H1 (cell line): ENCODE results near the gene SGSH. TPM values are rescaled to one million over a fixed set of nuclear protein-coding genes. Genes with fewer than 3 reads are reported as not detected.

Experiments used
- CTCF ChIA-PET: fragments of 300-600 bp; sonication (Branson Sonifier 250); formaldehyde crosslinking; loops from one replicate; lab custom pipeline; 2021; ENCODE audit not compliant: partially characterized antibody; lab: Charles Lee
- POLR2A ChIA-PET: fragments of 300-600 bp; sonication (Branson Sonifier 250); formaldehyde crosslinking; loops from one replicate; lab custom pipeline; 2021; ENCODE audit warnings: inconsistent platforms; ENCODE audit not compliant: partially characterized antibody; lab: Charles Lee
- DNase-seq, 2 experiments: peaks; one replicate each; pipeline versions ENCODE4 v3.0.0 to v3.0.0-alpha.2; 2010 to 2022; ENCODE audit warnings: low spot score in 2 of 2, low read depth in 1 of 2, mixed read lengths in 1 of 2
- FAIRE-seq: peaks from 2 replicates; lab custom pipeline; 2011; peaks lifted over from hg19 to GRCh38; lab: Jason Lieb, UNC
- H2AFZ ChIP-seq: 2 replicates; pipeline ENCODE4 v1.8.1; 2012; ENCODE audit warnings: low read length, inconsistent platforms
- H2AK5ac ChIP-seq: 2 replicates; pipeline ENCODE4 v1.6.1; 2013; ENCODE audit warnings: low read depth, low read length
- H2BK120ac ChIP-seq: replicated peaks from 2 replicates; pipeline ENCODE3; 2013; ENCODE audit warnings: low read depth, low read length, inconsistent platforms
- H2BK12ac ChIP-seq: 2 replicates; pipeline ENCODE4 v1.6.1; 2013; ENCODE audit warnings: low read depth, low read length
- H2BK15ac ChIP-seq: 2 replicates; pipeline ENCODE4 v1.6.1; 2013; ENCODE audit warnings: low read length
- H2BK20ac ChIP-seq: 2 replicates; pipeline ENCODE4 v1.6.1; 2013; ENCODE audit warnings: low read length
- H2BK5ac ChIP-seq: 2 replicates; pipeline ENCODE4 v1.6.1; 2013; ENCODE audit warnings: low read depth, low read length
- H3K14ac ChIP-seq: 2 replicates; pipeline ENCODE4 v1.6.1; 2013; ENCODE audit warnings: inconsistent platforms; ENCODE audit not compliant: insufficient read length
- H3K18ac ChIP-seq: 2 replicates; pipeline ENCODE4 v1.6.1; 2013; ENCODE audit warnings: low read length; ENCODE audit errors: extremely low read depth
- H3K23ac ChIP-seq: 2 replicates; pipeline ENCODE4 v1.6.1; 2013; ENCODE audit warnings: inconsistent platforms; ENCODE audit not compliant: insufficient read length
- H3K23me2 ChIP-seq: 2 replicates; pipeline ENCODE4 v1.6.1; 2013; ENCODE audit warnings: low read depth, low read length
- H3K27ac ChIP-seq: 2 replicates; pipeline ENCODE4 v1.6.1; 2011; ENCODE audit warnings: low read depth, low read length, inconsistent platforms
- H3K27me3 ChIP-seq, 4 experiments: replicated peaks in 1 of 4; 1 replicate in 1 of 4; 2 replicates in 3 of 4; pipeline versions ENCODE4 v1.6.1 to v1.8.1; 2011 to 2013; ENCODE audit warnings: low read length in 3 of 4, mild to moderate bottlenecking in 3 of 4, inconsistent platforms in 2 of 4, mixed read lengths in 2 of 4, moderate library complexity in 1 of 4; ENCODE audit not compliant: control insufficient read depth in 3 of 4, insufficient read depth in 3 of 4; ENCODE audit errors: extremely low read depth in 1 of 4
- H3K36me3 ChIP-seq, 4 experiments: 2 replicates each; pipeline versions ENCODE4 v1.6.1 to v1.8.1; 2011 to 2013; ENCODE audit warnings: mild to moderate bottlenecking in 4 of 4, low read length in 3 of 4, moderate library complexity in 2 of 4, control low read depth in 1 of 4, inconsistent platforms in 1 of 4; ENCODE audit not compliant: insufficient read depth in 4 of 4, control insufficient read depth in 2 of 4
- H3K4ac ChIP-seq: replicated peaks from 2 replicates; pipeline ENCODE3; 2013; ENCODE audit warnings: low read length, low read depth, mixed read lengths, inconsistent platforms; ENCODE audit not compliant: insufficient read length
- H3K4me1 ChIP-seq, 4 experiments: replicated peaks in 1 of 4; 1 replicate in 1 of 4; 2 replicates in 3 of 4; pipeline versions ENCODE4 v1.6.1 to v1.8.1; 2011 to 2013; ENCODE audit warnings: low read length in 3 of 4, inconsistent platforms in 2 of 4, mixed read lengths in 1 of 4; ENCODE audit not compliant: insufficient read depth in 4 of 4, control insufficient read depth in 3 of 4
- H3K4me2 ChIP-seq, 2 experiments: 2 replicates each; pipeline versions ENCODE4 v1.6.1 to v1.8.1; 2011 to 2013; ENCODE audit warnings: low read depth in 2 of 2, low read length in 2 of 2, control low read depth in 1 of 2, inconsistent platforms in 1 of 2, mild to moderate bottlenecking in 1 of 2; ENCODE audit not compliant: insufficient read depth in 1 of 2
- H3K4me3 ChIP-seq, 4 experiments: fragments of 200-600, 300-600 bp in 1 of 4; sonication (generic), shearing (Covaris generic), sonication (Bioruptor Twin) in 1 of 4; 2 replicates each; pipeline versions ENCODE4 v1.5.1 to v1.8.1; 2011 to 2016; ENCODE audit warnings: low read length in 4 of 4, low read depth in 3 of 4, control low read depth in 2 of 4, inconsistent platforms in 2 of 4, mild to moderate bottlenecking in 2 of 4, mixed read lengths in 1 of 4, moderate library complexity in 1 of 4; ENCODE audit not compliant: insufficient read depth in 2 of 4; ENCODE audit errors: extremely low read depth in 1 of 4
- H3K56ac ChIP-seq: replicated peaks from 2 replicates; pipeline ENCODE3; 2013; ENCODE audit warnings: low read depth, mild to moderate bottlenecking, mixed read lengths, low read length, inconsistent platforms; ENCODE audit not compliant: insufficient read length
- H3K79me1 ChIP-seq: 2 replicates; pipeline ENCODE4 v1.6.1; 2013; ENCODE audit warnings: low read depth, low read length, control low read depth
- H3K79me2 ChIP-seq, 2 experiments: 2 replicates each; pipeline versions ENCODE4 v1.6.1 to v1.8.1; 2012 to 2013; ENCODE audit warnings: low read length in 2 of 2, mild to moderate bottlenecking in 2 of 2, inconsistent platforms in 1 of 2; ENCODE audit not compliant: insufficient read depth in 2 of 2, control insufficient read depth in 1 of 2
- H3K9ac ChIP-seq, 4 experiments: replicated peaks in 1 of 4; 1 replicate in 1 of 4; 2 replicates in 3 of 4; pipeline versions ENCODE4 v1.6.1 to v1.8.1; 2011 to 2013; ENCODE audit warnings: low read depth in 3 of 4, low read length in 3 of 4, control low read depth in 2 of 4, mild to moderate bottlenecking in 2 of 4, moderate library complexity in 2 of 4, inconsistent platforms in 1 of 4; ENCODE audit errors: extremely low read depth in 1 of 4
- H3K9me3 ChIP-seq, 2 experiments: 2 replicates each; pipeline versions ENCODE4 v1.6.1 to v1.8.1; 2012 to 2013; ENCODE audit warnings: mild to moderate bottlenecking in 2 of 2, moderate library complexity in 2 of 2, control low read depth in 1 of 2, inconsistent platforms in 1 of 2, low read depth in 1 of 2, low read length in 1 of 2, mixed read lengths in 1 of 2; ENCODE audit not compliant: insufficient read depth in 2 of 2
- H4K20me1 ChIP-seq, 2 experiments: replicated peaks in 1 of 2; 2 replicates each; pipeline versions ENCODE3 to v1.8.1; 2011 to 2013; ENCODE audit warnings: inconsistent platforms in 2 of 2, low read length in 2 of 2, mild to moderate bottlenecking in 1 of 2; ENCODE audit not compliant: insufficient read depth in 2 of 2, control insufficient read depth in 1 of 2
- H4K5ac ChIP-seq: 2 replicates; pipeline ENCODE4 v1.6.1; 2013; ENCODE audit warnings: low read length, low read depth, mixed read lengths, inconsistent platforms; ENCODE audit not compliant: insufficient read length
- H4K8ac ChIP-seq: 2 replicates; pipeline ENCODE4 v1.8.0; 2013; ENCODE audit warnings: mild to moderate bottlenecking, moderate library complexity, low read length, inconsistent platforms; ENCODE audit not compliant: insufficient read depth; ENCODE audit errors: extremely low read depth
- H4K91ac ChIP-seq: replicated peaks from 2 replicates; pipeline ENCODE3; 2013; ENCODE audit warnings: low read length, mixed read lengths, inconsistent platforms; ENCODE audit not compliant: insufficient read length
- CEBPB ChIP-seq: IDR thresholded peaks from 2 replicates; pipeline ENCODE4 v1.6.1; 2012; ENCODE audit warnings: low read depth, low read length
- TEAD4 ChIP-seq: IDR thresholded peaks from 2 replicates; pipeline ENCODE4 v1.6.1; 2012; ENCODE audit warnings: low read depth, low read length, inconsistent platforms, mixed read lengths
- whole genome bisulfite sequencing, 2 experiments: shearing (Covaris generic) in 1 of 2; methylation state at CpG; one replicate each; pipeline versions ENCODE4 v1.1.6 to v1.1.7; 2013 to 2015; ENCODE audit warnings: low lambda C conversion rate in 2 of 2, mixed read lengths in 2 of 2, inconsistent platforms in 1 of 2, low coverage in 1 of 2, missing lambda C conversion rate in 1 of 2; ENCODE audit not compliant: insufficient replicate concordance in 2 of 2, insufficient coverage in 1 of 2, insufficient read length in 1 of 2; ENCODE audit errors: extremely low coverage in 1 of 2, missing lambda C conversion rate in 1 of 2; 5-methylcytosine and 5-hydroxymethylcytosine counted together
- polyA plus RNA-seq, 7 experiments: library from polyadenylated mRNA; depleted of rRNA in 3 of 7; stranded (reverse) in 5 of 7; unstranded in 2 of 7; fragments of >200 nt in 5 of 7; fragments of 200-250 nt in 2 of 7; gene quantifications; 1 replicate in 5 of 7; 2 replicates in 1 of 7; 4 replicates in 1 of 7; pipeline versions ENCODE4 v1.2.1 to v1.2.3, GENCODE V29; 2011 to 2013; ENCODE audit warnings: missing spikeins in 2 of 7, mixed read lengths in 2 of 7
- total RNA-seq: library from RNA; stranded (reverse); fragmentation: NEBNext Ultra II Directional; extraction: Animal tissue kit (Norgen Biotek cat#: 25700); gene quantifications from 2 replicates; pipeline ENCODE4 v1.2.1, GENCODE V29; 2021

SGSH gene
- total and polyA plus RNA-seq, 2 of the 8 experiments (the other 6 are each of a cell fraction or from before 2014, with no cell fraction given): 18.0 to 19.6 TPM

GRCh38 chr17:80169107-80169506 is 51.0 kb downstream of the SGSH start:
- no peaks in the 10 kb centered on the region for H3K23me2 ChIP-seq
- no peak overlapping the region for H2BK120ac ChIP-seq
- WGBS, 2 experiments: 95% methylated on average over 5 of the region's 5 CpGs; no CpG with 5 or more reads in 1 of the 2 experiments
- H2BK12ac ChIP-seq: no peak overlapping the region
- H3K79me2 ChIP-seq: no peaks in the 10 kb centered on the region
- no peaks in the 10 kb centered on the region for H3K9me3 ChIP-seq
- H2BK5ac ChIP-seq: no peak overlapping the region
- no peak overlapping the region for H3K18ac ChIP-seq
- no peak for FAIRE-seq
- TF ChIP-seq TEAD4 (no peak), CEBPB (no peak)
- TF ChIP-seq, all 59 proteins: peak for 0
- no peaks in the 10 kb centered on the region; a peak in 1 of 7 replicates for H3K27me3 ChIP-seq
- no peak overlapping the region for H3K4me2 ChIP-seq
- no peak overlapping the region for H2BK20ac ChIP-seq
- no peaks in the 10 kb centered on the region for H4K20me1 ChIP-seq
- ChIA-PET CTCF (interaction anchor here (3.6 kb wide), 1 partner anchor 27 kb away, joined by 16 read pairs; no protein-coding TSS in a partner anchor), POLR2A (interaction anchor here (1.0 kb wide), 1 partner anchor 20 kb away, joined by 3 read pairs; no protein-coding TSS in a partner anchor)
- H3K14ac ChIP-seq: no peak overlapping the region
- H4K5ac ChIP-seq: no peak overlapping the region
- H2AFZ ChIP-seq: no peak overlapping the region
- H3K9ac ChIP-seq: no peak overlapping the region
- no peak overlapping the region for H4K91ac ChIP-seq
- H3K56ac ChIP-seq: no peak overlapping the region
- peaks cover 0 to 4% (median 0%) of the 10 kb centered on the region in 4 experiments; a peak in 1 of 7 replicates for H3K4me1 ChIP-seq
- H2BK15ac ChIP-seq: no peak overlapping the region
- no peaks in the 10 kb centered on the region for H3K36me3 ChIP-seq
- no peak overlapping the region for H3K23ac ChIP-seq
- H3K4ac ChIP-seq: no peak overlapping the region
- no peak for DNase-seq
- H3K79me1 ChIP-seq: no peaks in the 10 kb centered on the region
- H3K4me3 ChIP-seq: no peak overlapping the region
- no peak overlapping the region for H4K8ac ChIP-seq
- no peak overlapping the region for H2AK5ac ChIP-seq
- H3K27ac ChIP-seq: no peak overlapping the region
